Right lobe of liver (tissue), 5 donors: ENCODE data around the gene RPS4Y2. TPM values are rescaled to one million over a fixed set of nuclear protein-coding genes. Genes with fewer than 3 reads are reported as not detected.

Experiments used
- total RNA-seq, 6 experiments: library from RNA; depleted of rRNA in 2 of 6; stranded (reverse); fragments of >200 nt in 2 of 6; fragmentation: NEBNext Ultra II Directional in 3 of 6; extraction: Animal tissue kit (Norgen Biotek cat#: 25700) in 3 of 6; gene quantifications; one replicate each; pipeline versions ENCODE4 v1.1.0 to v1.2.4, GENCODE V29; 2016 to 2023
- donor health status: DM: no; HTN: no; CAD: no.
- donor health status: DM: no; HTN: no; CAD: no.
- donor health status: DM: no; HTN: yes; CAD: no.
- donor health status: DM: no; HTN: yes; CAD: no.

Gene RPS4Y2
- total RNA-seq, 6 experiments from 2014 or later = not detected

Other genes starting within 250 kb of the RPS4Y2 start
- gene EIF1AY, start 180.3 kb upstream of the RPS4Y2 start, total RNA-seq = 10 to 100 TPM in 1 of 6 experiments, not detected in 5; 14.8 TPM